ENCODE results near the gene F2RL3. TPM values are rescaled to one million over a fixed set of nuclear protein-coding genes. Genes with fewer than 3 reads are reported as not detected.

Gene F2RL3
- total RNA-seq, 1 experiment from 2014 or later, result not detected

DNA sequence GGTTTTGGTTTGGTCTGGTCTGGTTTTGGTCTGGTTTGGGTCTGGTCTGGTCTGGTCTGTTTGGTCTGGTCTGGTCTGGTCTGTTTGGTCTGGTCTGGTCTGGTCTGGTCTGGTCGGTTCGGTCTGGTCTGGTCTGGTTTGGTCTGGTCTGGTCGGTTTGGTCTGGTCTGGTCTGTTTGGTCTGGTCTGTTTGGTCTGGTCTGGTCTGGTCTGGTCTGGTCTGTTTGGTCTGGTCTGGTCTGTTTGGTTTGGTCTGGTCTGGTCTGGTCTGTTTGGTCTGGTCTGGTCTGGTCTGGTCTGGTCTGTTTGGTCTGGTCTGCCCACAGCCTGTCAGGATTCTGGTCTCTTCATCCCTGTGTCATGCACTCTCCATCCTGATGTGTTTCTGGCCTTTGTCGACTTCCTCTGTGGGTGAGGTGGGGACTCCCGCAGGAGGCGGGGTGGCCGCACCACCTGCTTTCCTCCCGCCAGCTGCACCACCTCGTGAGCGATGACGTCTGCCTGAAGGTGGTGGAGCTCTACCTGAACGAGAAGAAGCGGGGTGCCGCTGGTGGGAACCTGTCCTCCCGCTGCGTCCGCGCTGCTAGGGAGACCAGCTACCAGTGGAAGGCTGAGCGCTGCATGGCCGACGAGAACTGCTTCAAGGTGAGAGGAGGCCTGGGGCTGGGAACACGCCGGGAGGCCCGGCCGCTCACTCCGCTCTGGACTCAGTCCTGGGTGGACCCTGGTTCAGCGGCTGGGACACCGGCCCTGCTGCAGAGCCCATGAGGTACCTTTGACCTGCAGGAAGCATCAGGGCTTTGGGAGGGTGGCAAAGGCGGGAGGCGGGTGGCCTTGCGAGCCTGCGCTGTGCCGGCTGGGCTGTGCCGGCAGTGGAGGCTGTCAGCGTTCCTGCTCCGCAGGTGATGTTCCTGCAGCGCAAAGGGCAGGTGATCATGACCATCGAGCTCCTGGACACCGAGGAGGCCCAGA is 12.9 kb upstream of the F2RL3 start:
- CTCF ChIA-PET, result no interaction called here
- peaks cover 2% of the 10 kb centered on the region for H3K36me3 ChIP-seq (ENCODE audit: control insufficient read depth, insufficient read depth, low read length)
- intact Hi-C loops (cut with micrococcal nuclease; ENCODE audit: unreplicated experiment), result no loop called here
- peaks cover 2% of the 10 kb centered on the region; the same call in 1 of the 2 replicates for H3K9me3 ChIP-seq
- H3K4me3 ChIP-seq (ENCODE audit: low read depth, low read length), result no peak overlapping the region
- Mint-ChIP-seq H3K4me1 (ENCODE audit: low read depth, unreplicated experiment) (no peaks in the 10 kb centered on the region), H3K9me3 (ENCODE audit: unreplicated experiment) (peaks cover 23% of the 10 kb centered on the region), H3K27ac (ENCODE audit: unreplicated experiment) (no peak overlapping the region), H3K4me3 (ENCODE audit: unreplicated experiment) (no peak overlapping the region), H3K36me3 (ENCODE audit: insufficient read depth, unreplicated experiment) (peaks cover 54% of the 10 kb centered on the region), H3K27me3 (ENCODE audit: insufficient read depth, unreplicated experiment) (no peaks in the 10 kb centered on the region)
- no TSS peak for BruUV-seq (replicated peaks)
- H3K4me1 ChIP-seq, result no peaks in the 10 kb centered on the region
- TF ChIP-seq CTCF (IDR thresholded peaks at IDR 0.05; ENCODE audit: insufficient read depth in 1 of 2, low read depth in 1 of 2, low read length in 1 of 2, severe bottlenecking in 1 of 2, unreplicated experiment in 1 of 2), result no peak
- POLR2A ChIA-PET, result no interaction called here
- no peaks in the 10 kb centered on the region for H3K27me3 ChIP-seq (replicated peaks; ENCODE audit: control insufficient read depth, insufficient read depth, low read length)
- DNase-seq, result no peak

DNA sequence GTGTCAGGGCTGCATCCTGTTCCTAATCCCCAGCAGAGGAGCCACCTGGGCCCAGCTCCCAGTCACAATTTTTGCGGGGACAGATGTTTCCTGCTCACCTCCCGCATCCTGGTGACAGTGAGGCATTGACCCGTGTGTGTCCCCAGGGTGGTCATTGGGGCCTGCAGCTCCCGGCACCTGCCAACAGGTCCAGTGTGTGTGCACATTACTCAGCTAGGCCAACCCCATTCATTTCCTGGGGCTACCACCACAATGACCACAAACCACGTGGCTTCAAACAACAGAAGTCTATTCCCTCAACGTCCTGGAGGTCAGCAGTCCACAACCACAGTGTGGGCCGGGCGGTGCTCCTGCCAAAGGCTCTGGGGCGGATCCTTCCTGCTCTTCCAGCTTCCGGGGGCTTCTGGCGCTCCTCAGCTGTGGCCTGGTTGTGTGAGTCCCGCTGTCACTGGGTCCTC is 11.9 kb upstream of the F2RL3 start:
- TF ChIP-seq CTCF (IDR thresholded peaks at IDR 0.05; ENCODE audit: insufficient read depth in 1 of 2, low read depth in 1 of 2, low read length in 1 of 2, severe bottlenecking in 1 of 2, unreplicated experiment in 1 of 2), result no peak
- intact Hi-C loops (cut with micrococcal nuclease; ENCODE audit: unreplicated experiment), result no loop called here
- Histone ChIP-seq H3K4me3 (ENCODE audit: low read depth, low read length) (no peak overlapping the region), H3K4me1 (no peaks in the 10 kb centered on the region), H3K36me3 (ENCODE audit: control insufficient read depth, insufficient read depth, low read length) (peaks cover 2% of the 10 kb centered on the region), H3K27me3 (replicated peaks; ENCODE audit: control insufficient read depth, insufficient read depth, low read length) (no peaks in the 10 kb centered on the region), H3K9me3 (peaks cover 6% of the 10 kb centered on the region; the same call in 1 of the 2 replicates)
- H3K4me3 Mint-ChIP-seq (ENCODE audit: unreplicated experiment), result no peak overlapping the region
- H3K27me3 Mint-ChIP-seq (ENCODE audit: insufficient read depth, unreplicated experiment), result no peaks in the 10 kb centered on the region
- H3K27ac Mint-ChIP-seq (ENCODE audit: unreplicated experiment), result no peak overlapping the region
- BruUV-seq (replicated peaks), result no TSS peak
- H3K9me3 Mint-ChIP-seq (ENCODE audit: unreplicated experiment), result peaks cover 23% of the 10 kb centered on the region
- DNase-seq, result no peak
- peaks cover 52% of the 10 kb centered on the region for H3K36me3 Mint-ChIP-seq (ENCODE audit: insufficient read depth, unreplicated experiment)
- CTCF ChIA-PET, result no interaction called here
- H3K4me1 Mint-ChIP-seq (ENCODE audit: low read depth, unreplicated experiment), result no peaks in the 10 kb centered on the region
- POLR2A ChIA-PET, result no interaction called here

DNA sequence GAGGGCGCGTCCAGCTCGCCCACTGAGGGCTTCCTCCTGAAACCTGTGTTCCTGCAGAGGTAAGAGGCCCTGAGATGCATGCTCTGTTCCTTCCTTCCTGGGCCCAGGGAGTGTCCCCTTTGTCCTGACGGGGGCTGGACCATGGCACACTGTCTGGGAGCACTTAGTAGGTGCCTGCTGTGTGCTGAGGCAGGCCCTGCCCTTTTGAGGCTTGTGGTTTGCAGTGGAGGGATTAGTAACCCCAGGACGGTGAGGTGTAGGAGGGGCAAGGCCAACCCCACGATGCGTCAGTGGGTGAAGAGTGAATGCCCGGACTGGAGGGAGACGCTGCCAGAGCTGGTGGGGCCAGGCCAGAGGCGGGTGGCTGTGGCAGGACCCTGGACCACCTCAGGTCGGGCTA is 11.2 kb upstream of the F2RL3 start:
- ChIA-PET CTCF (interaction anchor here (0.6 kb wide), 1 partner anchor 415 kb away, joined by 3 read pairs; no protein-coding TSS in a partner anchor), POLR2A (no interaction called here)
- no peak overlapping the region for H3K4me3 ChIP-seq (ENCODE audit: low read depth, low read length)
- BruUV-seq (replicated peaks), result no TSS peak
- intact Hi-C loops (cut with micrococcal nuclease; ENCODE audit: unreplicated experiment), result no loop called here
- H3K4me1 ChIP-seq, result no peaks in the 10 kb centered on the region
- DNase-seq, result no peak
- no peaks in the 10 kb centered on the region for H3K4me1 Mint-ChIP-seq (ENCODE audit: low read depth, unreplicated experiment)
- peaks cover 45% of the 10 kb centered on the region for H3K36me3 Mint-ChIP-seq (ENCODE audit: insufficient read depth, unreplicated experiment)
- H3K9me3 ChIP-seq, result peaks cover 13% of the 10 kb centered on the region
- no peak overlapping the region for H3K4me3 Mint-ChIP-seq (ENCODE audit: unreplicated experiment)
- H3K27ac Mint-ChIP-seq (ENCODE audit: unreplicated experiment), result no peak overlapping the region
- no peaks in the 10 kb centered on the region for H3K27me3 ChIP-seq (replicated peaks; ENCODE audit: control insufficient read depth, insufficient read depth, low read length)
- TF ChIP-seq CTCF (IDR thresholded peaks at IDR 0.05; ENCODE audit: insufficient read depth in 1 of 2, low read depth in 1 of 2, low read length in 1 of 2, severe bottlenecking in 1 of 2, unreplicated experiment in 1 of 2), result no peak
- peaks cover 25% of the 10 kb centered on the region for H3K9me3 Mint-ChIP-seq (ENCODE audit: unreplicated experiment)
- H3K27me3 Mint-ChIP-seq (ENCODE audit: insufficient read depth, unreplicated experiment), result no peaks in the 10 kb centered on the region
- peaks cover 2% of the 10 kb centered on the region for H3K36me3 ChIP-seq (ENCODE audit: control insufficient read depth, insufficient read depth, low read length)

All from Caco-2 (cell line).